HL-60 (cell line): ENCODE data around the gene CHCHD3.

Source experiments
- CTCF ChIP-seq: IDR thresholded peaks from one replicate; pipeline ENCODE4 v1.5.1; 2011; ENCODE audit warnings: low read length, control low read depth, inconsistent platforms; ENCODE audit not compliant: insufficient read depth
- POLR2AphosphoS5 ChIP-seq: IDR thresholded peaks from 2 replicates; pipeline ENCODE4 v1.6.1; 2012; ENCODE audit warnings: low read depth
- SPI1 ChIP-seq: IDR thresholded peaks from 2 replicates; pipeline ENCODE4 v1.6.1; 2012; ENCODE audit warnings: low read depth, mild to moderate bottlenecking, borderline replicate concordance

- no peak for TF ChIP-seq CTCF
- TF ChIP-seq POLR2AphosphoS5: no peak
- no peak for TF ChIP-seq SPI1
These were observed 276.1 kb downstream of the CHCHD3 start for GRCh38 chr7:132805766-132806165.
